Loucy (cell line): ENCODE results near the gene THPO.

Experiments used
- H2AFZ ChIP-seq: fragments of 200-600 bp; sonication (generic); 2 replicates; pipeline ENCODE4 v1.6.0; 2016; ENCODE audit warnings: antibody characterized with exemption, mild to moderate bottlenecking, low read length, moderate library complexity
- H3F3A ChIP-seq: fragments of 200-600 bp; 2 replicates; pipeline ENCODE4 v1.6.0; 2016; ENCODE audit warnings: antibody characterized with exemption, low read depth, mild to moderate bottlenecking
- H3K27me3 ChIP-seq: fragments of 200-600 bp; sonication (generic); 2 replicates; pipeline ENCODE4 v1.6.1; 2014; ENCODE audit warnings: low read length, mild to moderate bottlenecking; ENCODE audit not compliant: insufficient read depth, poor library complexity, severe bottlenecking
- H3K36me3 ChIP-seq: fragments of 200-600 bp; sonication (generic); 2 replicates; pipeline ENCODE4 v1.6.1; 2016; ENCODE audit warnings: low read length; ENCODE audit not compliant: insufficient read depth
- H3K4me1 ChIP-seq: fragments of 200-600 bp; sonication (generic); 2 replicates; pipeline ENCODE4 v1.5.1; 2014; ENCODE audit warnings: low read length, mild to moderate bottlenecking; ENCODE audit not compliant: insufficient read depth, poor library complexity, severe bottlenecking
- H3K4me2 ChIP-seq: fragments of 200-600 bp; sonication (generic); 2 replicates; pipeline ENCODE4 v1.6.0; 2014; ENCODE audit warnings: antibody characterized with exemption, low read length, low read depth, mild to moderate bottlenecking; ENCODE audit not compliant: poor library complexity, severe bottlenecking
- H3K4me3 ChIP-seq: fragments of 200-600 bp; sonication (generic); 2 replicates; pipeline ENCODE4 v1.5.1; 2014; ENCODE audit warnings: low read length, mild to moderate bottlenecking, mixed read lengths; ENCODE audit not compliant: poor library complexity, severe bottlenecking
- H3K79me2 ChIP-seq: fragments of 200-600 bp; sonication (generic); 2 replicates; pipeline ENCODE4 v1.6.1; 2014; ENCODE audit warnings: low read length; ENCODE audit not compliant: insufficient read depth
- H3K9ac ChIP-seq: fragments of 200-600 bp; sonication (generic); 2 replicates; pipeline ENCODE4 v1.6.0; 2014; ENCODE audit warnings: mild to moderate bottlenecking, low read depth, low read length, moderate library complexity; ENCODE audit not compliant: poor library complexity, severe bottlenecking
- H3K9me2 ChIP-seq: fragments of 200-600 bp; sonication (generic); replicated peaks from 2 replicates; pipeline ENCODE4 v1.6.1; 2016; ENCODE audit warnings: low read depth, low read length, mixed read lengths
- H3K9me3 ChIP-seq: fragments of 200-600 bp; sonication (generic); 2 replicates; pipeline ENCODE4 v1.6.1; 2014; ENCODE audit warnings: mild to moderate bottlenecking, antibody characterized with exemption, low read length, low read depth; ENCODE audit not compliant: insufficient read depth
- H4K20me1 ChIP-seq: fragments of 200-600 bp; sonication (generic); 2 replicates; pipeline ENCODE4 v1.6.0; 2014; ENCODE audit warnings: antibody characterized with exemption, low read length, mild to moderate bottlenecking; ENCODE audit not compliant: insufficient read depth, poor library complexity, severe bottlenecking
- CTCF ChIP-seq: fragments of 200-600 bp; sonication (generic); conservative IDR thresholded peaks from 2 replicates; pipeline ENCODE4 v1.5.1; 2014; ENCODE audit warnings: mild to moderate bottlenecking, antibody characterized with exemption, low read length
- EZH2phosphoT487 ChIP-seq: fragments of 200-600 bp; IDR thresholded peaks from 2 replicates; pipeline ENCODE4 v1.6.1; 2018; ENCODE audit warnings: antibody characterized with exemption, mild to moderate bottlenecking, moderate library complexity, borderline replicate concordance

The THPO gene

GRCh38 chr3:184391266-184391665, 13.3 kb upstream of the THPO start:
- H3K36me3 ChIP-seq: no peaks in the 10 kb centered on the region
- H3K9me2 ChIP-seq: no peaks in the 10 kb centered on the region
- no peaks in the 10 kb centered on the region for H3K4me1 ChIP-seq
- no peak overlapping the region for H2AFZ ChIP-seq
- TF ChIP-seq EZH2phosphoT487 (no peak), CTCF (no peak)
- H4K20me1 ChIP-seq: no peaks in the 10 kb centered on the region
- no peaks in the 10 kb centered on the region for H3K9me3 ChIP-seq
- no peak overlapping the region for H3K4me2 ChIP-seq
- no peaks in the 10 kb centered on the region for H3K27me3 ChIP-seq
- H3K9ac ChIP-seq: no peak overlapping the region
- no peaks in the 10 kb centered on the region for H3K79me2 ChIP-seq
- H3F3A ChIP-seq: no peaks in the 10 kb centered on the region
- H3K4me3 ChIP-seq: no peak overlapping the region

DNA sequence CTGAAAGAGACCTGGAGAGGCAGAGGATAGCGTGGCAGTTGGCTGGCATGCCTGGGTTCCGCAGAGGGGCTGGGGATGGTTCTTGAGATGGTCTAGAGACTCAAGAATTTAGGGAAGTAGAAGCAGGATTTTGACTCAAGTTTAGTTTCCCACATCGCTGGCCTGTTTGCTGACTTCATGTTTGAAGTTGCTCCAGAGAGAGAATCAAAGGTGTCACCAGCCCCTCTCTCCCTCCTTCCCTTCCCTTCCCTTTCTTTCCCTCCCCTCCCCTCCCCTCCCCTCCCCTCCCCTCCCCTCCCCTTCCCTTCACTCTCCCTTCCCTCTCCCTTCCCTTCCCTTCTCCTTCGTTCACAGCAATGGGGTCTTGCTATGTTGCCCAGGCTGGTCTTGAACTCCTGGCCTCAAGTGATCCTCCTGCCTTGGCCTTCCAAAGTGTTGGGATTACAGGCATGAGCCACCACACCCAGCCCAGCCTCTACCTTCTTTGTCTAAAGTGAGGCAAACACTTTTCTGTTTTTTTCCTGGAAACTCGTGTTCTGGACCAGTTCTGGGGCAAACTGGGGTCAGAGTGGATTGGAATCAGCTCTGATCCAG, 12.0 kb upstream of the THPO start:
- Histone ChIP-seq H3K9me2 (no peaks in the 10 kb centered on the region), H3K79me2 (no peaks in the 10 kb centered on the region), H4K20me1 (no peaks in the 10 kb centered on the region), H3F3A (no peaks in the 10 kb centered on the region), H3K36me3 (no peaks in the 10 kb centered on the region), H3K4me3 (no peak overlapping the region), H3K9me3 (no peaks in the 10 kb centered on the region), H3K27me3 (no peaks in the 10 kb centered on the region), H3K9ac (no peak overlapping the region), H2AFZ (0 out of 2 replicates have a peak overlapping the region, but pooled peaks have one; percentile 60), H3K4me2 (no peak overlapping the region), H3K4me1 (no peaks in the 10 kb centered on the region)
- TF ChIP-seq CTCF: no peak
- TF ChIP-seq EZH2phosphoT487: no peak

GRCh38 chr3:184389384-184389783, 11.4 kb upstream of the THPO start:
- Histone ChIP-seq H3F3A (no peaks in the 10 kb centered on the region), H3K4me1 (no peaks in the 10 kb centered on the region), H3K9me2 (no peaks in the 10 kb centered on the region), H2AFZ (0 out of 2 replicates have a peak overlapping the region, but pooled peaks have one; percentile 60), H3K9me3 (no peaks in the 10 kb centered on the region), H3K4me3 (no peak overlapping the region), H3K9ac (no peak overlapping the region), H3K27me3 (no peaks in the 10 kb centered on the region), H3K36me3 (no peaks in the 10 kb centered on the region), H3K4me2 (no peak overlapping the region), H3K79me2 (no peaks in the 10 kb centered on the region), H4K20me1 (no peaks in the 10 kb centered on the region)
- no peak for TF ChIP-seq CTCF
